SJCRH30 (cell line): Measurements from ENCODE around the gene GH1. TPM values are rescaled to one million over a fixed set of nuclear protein-coding genes. Genes with fewer than 3 reads are reported as not detected.

Source experiments
- DNase-seq, 2 experiments: peaks; one replicate each; pipeline ENCODE4 v3.0.0-alpha.2; 2015 to 2020
- H3K27ac ChIP-seq: fragments of 250-450 bp; sonication (Bioruptor Pico); 2 replicates; pipeline ENCODE4 v1.5.1; 2020; ENCODE audit warnings: mild to moderate bottlenecking, moderate library complexity
- H3K27me3 ChIP-seq: fragments of 250-450 bp; sonication (Bioruptor Pico); 2 replicates; pipeline ENCODE4 v1.5.1; 2020; ENCODE audit warnings: mild to moderate bottlenecking, moderate library complexity
- H3K36me3 ChIP-seq: fragments of 250-450 bp; sonication (Bioruptor Pico); 2 replicates; pipeline ENCODE4 v1.5.1; 2020; ENCODE audit warnings: mild to moderate bottlenecking, moderate library complexity
- H3K4me1 ChIP-seq: fragments of 250-450 bp; sonication (Bioruptor Pico); 2 replicates; pipeline ENCODE4 v1.5.1; 2020; ENCODE audit warnings: mild to moderate bottlenecking, moderate library complexity
- H3K4me3 ChIP-seq: fragments of 250-450 bp; sonication (Bioruptor Pico); 2 replicates; pipeline ENCODE4 v1.5.1; 2020; ENCODE audit warnings: mild to moderate bottlenecking, moderate library complexity
- H3K9me3 ChIP-seq: fragments of 250-450 bp; sonication (Bioruptor Pico); replicated peaks from 2 replicates; pipeline ENCODE4 v1.5.1; 2020; ENCODE audit warnings: mild to moderate bottlenecking, moderate library complexity
- total RNA-seq: library from RNA; depleted of rRNA; stranded (reverse); fragments of >200 nt; shearing (Covaris generic); gene quantifications from 2 replicates; pipeline ENCODE4 v1.2.3, GENCODE V29; 2014

The GH1 gene
- total RNA-seq, 1 experiment from 2014 or later = not detected

DNA sequence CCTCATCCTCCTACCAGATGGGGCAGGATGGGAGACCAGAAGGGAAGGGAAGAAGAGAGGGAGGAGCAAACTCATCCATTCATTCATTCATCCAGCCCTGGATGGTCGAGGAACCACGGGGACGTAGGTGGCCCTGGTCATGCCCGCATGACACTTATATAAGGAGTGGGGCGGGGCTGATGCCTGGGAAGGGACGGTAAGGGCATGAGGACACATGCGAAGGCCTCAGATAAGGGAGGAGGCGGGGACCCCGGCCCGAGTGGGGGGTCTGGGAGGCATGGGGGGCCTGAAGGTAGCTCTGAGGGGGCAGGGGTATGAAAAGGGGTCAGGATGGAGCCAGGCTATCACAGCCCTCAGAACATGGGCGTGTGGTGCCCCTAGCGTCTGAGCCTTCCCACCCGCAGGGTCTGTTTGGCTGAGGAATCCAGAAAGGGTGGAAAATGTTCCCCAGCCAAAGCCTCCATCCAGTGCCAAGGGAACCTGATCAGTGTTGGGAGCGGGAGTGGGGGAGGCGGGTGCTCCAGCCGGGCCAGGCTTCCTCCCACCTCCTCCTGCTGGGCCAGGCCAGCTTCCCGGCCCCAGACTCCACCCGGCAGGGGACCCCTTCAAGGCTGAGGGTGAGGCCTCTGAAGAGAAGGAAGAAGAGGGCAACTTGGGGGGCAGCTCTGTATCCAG, 31.1 kb upstream of the GH1 start:
- DNase-seq = no peak
- H3K36me3 ChIP-seq = no peaks in the 10 kb centered on the region
- no peaks in the 10 kb centered on the region for H3K4me1 ChIP-seq
- H3K27me3 ChIP-seq = no peaks in the 10 kb centered on the region
- H3K9me3 ChIP-seq = no peaks in the 10 kb centered on the region
- no peak overlapping the region for H3K27ac ChIP-seq
- H3K4me3 ChIP-seq = no peak overlapping the region

DNA sequence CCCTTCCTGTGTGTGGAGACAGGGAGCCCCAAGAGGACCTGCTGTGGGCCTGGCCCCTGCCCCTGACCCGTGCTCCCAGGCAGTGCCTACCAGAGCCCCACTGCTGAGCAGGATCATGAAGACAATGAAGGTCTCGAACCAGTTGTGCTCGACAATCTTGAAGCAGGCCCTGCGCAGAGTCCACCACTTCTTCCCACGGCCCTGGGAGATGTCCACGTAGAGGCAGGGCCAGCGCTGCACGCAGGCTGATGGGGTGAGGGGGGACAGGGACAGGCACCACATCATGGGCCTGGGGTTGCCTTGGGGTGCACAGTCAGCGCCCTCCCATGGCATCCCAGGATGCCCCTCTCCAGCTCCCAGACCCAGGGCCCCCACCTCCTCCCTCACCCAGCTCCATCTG, 29.9 kb upstream of the GH1 start:
- Histone ChIP-seq H3K27me3 (no peaks in the 10 kb centered on the region), H3K27ac (no peak overlapping the region), H3K36me3 (no peaks in the 10 kb centered on the region), H3K9me3 (no peaks in the 10 kb centered on the region), H3K4me1 (no peaks in the 10 kb centered on the region), H3K4me3 (no peak overlapping the region)
- no peak for DNase-seq

DNA sequence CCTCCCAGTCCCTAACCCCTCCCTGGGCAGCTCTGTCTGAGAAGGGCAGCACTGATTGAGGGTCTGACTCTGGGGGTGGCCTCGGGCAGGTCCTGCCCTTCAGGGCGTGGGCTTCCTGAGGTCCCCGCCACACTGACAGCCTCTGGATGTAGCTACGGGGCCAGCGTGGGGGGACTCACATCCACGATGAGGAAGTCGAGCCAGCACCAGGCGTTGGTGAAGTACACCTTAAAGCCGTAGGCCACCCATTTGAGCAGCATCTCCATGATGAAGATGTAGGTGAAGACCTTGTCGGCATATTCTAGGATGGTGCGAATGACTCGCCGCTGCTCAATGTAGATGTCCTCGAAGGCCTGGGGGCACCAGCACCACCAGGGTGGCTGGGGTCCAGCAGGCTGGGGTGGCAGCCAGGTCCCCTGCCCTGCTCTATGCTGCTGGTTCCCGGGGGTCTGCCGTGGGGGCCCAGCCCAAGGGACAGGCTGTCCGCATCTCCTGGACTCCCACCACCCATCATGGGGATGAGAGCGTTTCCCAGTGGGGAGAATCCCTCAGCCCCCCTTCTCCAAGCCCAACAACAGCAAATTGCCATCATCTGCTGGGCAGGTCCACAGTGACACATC, 29.2 kb upstream of the GH1 start:
- Histone ChIP-seq H3K27ac (no peak overlapping the region), H3K27me3 (no peaks in the 10 kb centered on the region), H3K4me3 (no peak overlapping the region), H3K9me3 (no peaks in the 10 kb centered on the region), H3K36me3 (no peaks in the 10 kb centered on the region), H3K4me1 (no peaks in the 10 kb centered on the region)
- no peak for DNase-seq

DNA sequence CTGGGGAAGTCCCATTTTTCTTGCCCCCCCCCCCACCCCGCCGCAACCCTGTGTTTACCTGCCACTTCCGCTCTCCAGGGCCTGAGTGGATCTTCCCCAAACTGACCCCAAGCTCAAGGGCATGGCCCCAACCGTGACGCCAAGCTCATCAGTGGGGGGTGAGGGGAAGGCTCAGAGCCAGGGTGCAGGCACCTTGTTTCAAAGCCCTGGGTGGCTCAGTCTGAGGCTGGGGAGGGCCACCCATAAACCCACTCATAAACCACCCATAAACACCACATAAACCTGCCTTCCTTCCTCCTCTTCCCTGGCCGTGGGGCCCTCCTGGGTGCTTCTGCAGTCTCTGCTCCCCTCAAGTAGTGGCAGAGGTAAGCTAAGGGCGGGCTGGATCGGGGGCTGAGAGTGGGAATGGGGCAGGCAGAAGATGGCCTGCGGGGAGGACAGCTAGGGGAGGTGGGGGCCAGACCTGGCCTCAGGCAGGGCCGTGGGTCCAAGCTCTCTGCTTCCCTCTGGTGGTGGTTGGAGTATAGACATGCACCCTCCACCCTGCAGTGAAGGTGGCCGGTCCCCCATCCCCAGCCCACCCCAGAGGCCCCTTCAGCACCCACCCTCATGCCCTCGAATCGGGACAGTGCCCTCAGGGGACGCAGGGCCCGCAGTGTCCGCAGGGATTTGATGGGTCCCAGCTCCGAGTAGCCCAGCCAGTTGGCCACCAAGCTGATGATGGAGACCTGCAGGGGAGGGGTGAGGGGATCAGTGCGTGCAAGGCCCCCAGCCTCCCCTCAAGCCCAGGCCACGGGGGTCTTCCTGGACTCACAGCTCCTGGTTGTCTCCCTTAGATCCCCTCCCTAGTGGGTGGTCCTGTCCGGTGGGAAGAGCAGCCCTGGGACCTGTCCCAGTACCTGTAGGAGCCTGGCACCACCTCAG, 28.1 kb upstream of the GH1 start:
- Histone ChIP-seq H3K27me3 (no peaks in the 10 kb centered on the region), H3K36me3 (no peaks in the 10 kb centered on the region; the same call in 1 of the 2 replicates), H3K4me1 (no peaks in the 10 kb centered on the region), H3K27ac (no peak overlapping the region), H3K9me3 (no peaks in the 10 kb centered on the region), H3K4me3 (no peak overlapping the region)
- DNase-seq = peak; percentile 39 to 67

DNA sequence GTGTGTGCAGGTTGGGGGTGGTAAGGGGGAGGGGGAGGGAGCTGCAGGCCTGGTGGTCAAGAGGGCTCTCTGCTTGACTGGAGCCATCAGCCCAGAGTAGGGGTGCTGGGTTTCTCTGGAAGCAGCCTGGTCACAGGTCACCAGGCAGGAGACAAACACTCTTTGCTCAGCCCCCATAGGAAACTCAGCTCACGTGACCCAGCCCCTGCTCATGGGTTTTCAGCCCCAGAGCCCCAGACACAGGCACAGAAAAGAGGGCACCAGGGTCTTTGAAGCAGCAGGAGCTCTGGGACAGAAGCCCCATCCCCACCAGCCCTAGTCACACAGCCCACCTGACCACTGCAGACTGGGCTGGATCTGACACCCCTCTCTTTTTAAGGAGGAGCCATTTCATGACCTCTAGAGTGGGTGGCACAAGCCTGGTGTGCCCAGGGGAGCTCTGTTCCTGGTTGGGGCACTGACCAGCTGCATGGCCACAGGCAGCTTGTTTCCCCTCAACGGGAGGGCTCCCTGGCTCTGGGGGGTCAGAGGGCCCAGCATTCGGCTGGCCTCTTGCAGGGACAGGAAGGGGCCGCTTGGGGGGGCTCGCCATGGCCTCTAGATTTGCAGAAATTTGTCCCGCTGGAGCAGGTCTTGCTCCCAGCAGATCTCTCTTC, 27.3 kb upstream of the GH1 start:
- Histone ChIP-seq H3K4me3 (no peak overlapping the region), H3K4me1 (no peaks in the 10 kb centered on the region), H3K9me3 (no peaks in the 10 kb centered on the region), H3K27ac (no peak overlapping the region), H3K36me3 (no peaks in the 10 kb centered on the region; the same call in 1 of the 2 replicates), H3K27me3 (no peaks in the 10 kb centered on the region)
- no peak for DNase-seq

DNA sequence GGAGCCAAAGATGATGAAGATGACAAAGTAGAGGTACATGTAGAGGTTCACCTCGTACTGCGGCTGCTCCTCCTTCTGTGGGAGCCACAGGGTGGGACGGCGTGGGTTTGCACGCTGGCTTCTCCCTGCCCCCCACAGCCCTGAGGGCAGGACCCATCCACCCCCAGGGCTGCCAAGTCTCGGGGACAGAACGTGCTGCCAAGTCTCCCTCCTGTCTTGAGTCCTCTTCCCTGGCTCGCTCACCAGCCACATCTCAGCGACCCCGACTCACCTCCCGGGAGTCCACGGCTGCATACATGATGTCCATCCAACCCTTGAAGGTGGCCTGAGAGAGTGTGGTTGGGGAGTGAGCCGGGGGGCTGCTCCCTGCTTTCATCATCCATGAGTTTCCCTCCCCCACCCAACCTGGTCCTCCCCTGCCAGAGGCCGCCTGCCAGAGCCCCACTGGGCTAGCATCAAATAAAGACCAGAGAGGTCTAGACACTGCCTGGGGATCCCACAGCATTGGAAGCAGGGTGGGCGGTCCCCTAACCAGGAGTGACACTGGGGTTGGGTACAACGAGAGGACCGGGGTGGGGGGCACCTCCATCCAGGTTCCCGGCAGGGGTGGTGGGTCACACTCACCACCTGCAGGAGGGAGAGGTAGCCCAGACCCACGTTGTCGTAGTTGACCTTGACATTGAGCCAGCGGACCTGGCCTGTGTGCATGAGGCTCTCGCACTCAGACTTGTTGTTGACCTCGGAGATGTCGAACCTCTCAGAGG, 26.3 kb upstream of the GH1 start:
- DNase-seq = no peak
- H3K9me3 ChIP-seq = no peaks in the 10 kb centered on the region
- H3K4me1 ChIP-seq = no peaks in the 10 kb centered on the region
- H3K36me3 ChIP-seq = no peaks in the 10 kb centered on the region; the same call in 1 of the 2 replicates
- no peak overlapping the region for H3K4me3 ChIP-seq
- no peak overlapping the region for H3K27ac ChIP-seq
- no peaks in the 10 kb centered on the region for H3K27me3 ChIP-seq

DNA sequence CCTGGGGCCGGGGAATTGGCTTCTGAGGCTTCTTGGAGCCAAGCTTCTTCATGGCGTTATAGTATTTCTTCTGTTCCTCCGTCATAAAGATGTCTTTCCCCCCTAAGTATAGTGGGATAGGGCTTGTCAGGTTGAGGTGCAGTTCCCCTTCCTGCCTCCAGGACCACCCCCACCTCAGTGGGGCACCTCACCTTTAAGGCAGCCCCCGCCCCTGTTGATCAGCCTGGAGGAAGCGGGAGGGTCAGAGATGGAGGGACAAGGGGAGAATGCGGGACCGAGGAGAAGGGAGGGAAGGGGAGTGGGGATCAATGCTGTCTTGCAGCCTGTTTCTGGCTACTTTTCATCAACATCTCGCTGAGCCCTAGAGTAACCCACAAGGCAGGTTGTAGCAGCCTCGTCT, 25.1 kb upstream of the GH1 start:
- no peaks in the 10 kb centered on the region for H3K4me1 ChIP-seq
- no peak overlapping the region for H3K27ac ChIP-seq
- H3K36me3 ChIP-seq = no peaks in the 10 kb centered on the region; the same call in 1 of the 2 replicates
- DNase-seq = no peak
- no peak overlapping the region for H3K4me3 ChIP-seq
- no peaks in the 10 kb centered on the region for H3K27me3 ChIP-seq
- no peaks in the 10 kb centered on the region for H3K9me3 ChIP-seq

DNA sequence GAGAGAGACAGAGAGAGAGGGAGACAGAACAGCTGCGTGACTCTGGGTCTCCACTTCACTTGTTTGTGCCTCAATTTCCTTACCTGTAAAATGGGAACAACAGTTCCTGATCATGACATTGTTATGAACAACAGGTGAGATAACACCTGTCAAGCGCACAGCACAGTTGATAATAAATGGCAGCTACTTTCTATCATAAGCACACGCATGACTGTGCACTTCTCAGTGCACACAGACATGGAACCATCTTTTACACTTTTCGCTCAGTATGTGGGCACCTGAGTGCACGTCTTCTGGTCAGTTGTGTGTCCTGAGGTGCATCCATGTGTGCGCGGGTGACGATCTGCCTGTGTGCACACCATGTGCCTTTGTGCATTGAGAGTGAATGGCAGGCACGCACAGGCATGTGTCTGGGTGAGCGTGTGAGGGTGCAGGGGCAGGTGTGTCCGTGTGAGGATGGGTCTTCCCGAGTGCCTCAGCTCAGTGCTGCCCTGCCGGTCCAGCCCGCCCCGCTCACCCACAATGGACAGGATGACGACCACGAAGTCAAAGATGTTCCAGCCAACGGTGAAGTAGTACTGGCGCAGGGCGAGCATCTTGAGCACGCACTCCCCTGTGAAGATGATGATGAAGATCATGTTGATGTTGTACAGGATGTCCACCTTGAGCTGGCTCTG, 23.8 kb upstream of the GH1 start:
- Histone ChIP-seq H3K27ac (no peak overlapping the region), H3K27me3 (no peaks in the 10 kb centered on the region), H3K36me3 (no peaks in the 10 kb centered on the region; the same call in 1 of the 2 replicates), H3K4me1 (no peaks in the 10 kb centered on the region), H3K4me3 (no peak overlapping the region), H3K9me3 (no peaks in the 10 kb centered on the region)
- DNase-seq = no peak

DNA sequence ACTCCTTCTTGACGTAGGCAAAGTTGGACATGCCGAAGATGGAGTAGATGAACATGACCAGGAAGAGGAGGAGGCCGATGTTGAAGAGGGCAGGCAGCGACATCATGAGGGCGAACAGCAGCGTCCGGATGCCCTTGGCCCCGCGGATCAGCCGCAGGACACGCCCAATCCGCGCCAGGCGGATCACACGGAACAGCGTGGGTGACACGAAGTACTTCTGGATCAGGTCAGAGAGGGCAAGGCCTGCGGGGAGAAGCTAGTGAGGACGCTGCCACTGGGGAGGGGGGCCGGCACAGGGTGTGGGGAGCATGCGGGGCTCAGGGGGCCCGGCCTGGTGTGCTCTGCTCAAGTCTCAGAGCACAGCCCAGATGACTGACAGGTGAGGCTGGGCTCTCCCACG, 23.1 kb upstream of the GH1 start:
- H3K4me3 ChIP-seq = no peak overlapping the region
- no peaks in the 10 kb centered on the region for H3K27me3 ChIP-seq
- H3K9me3 ChIP-seq = no peaks in the 10 kb centered on the region
- H3K36me3 ChIP-seq = no peaks in the 10 kb centered on the region; the same call in 1 of the 2 replicates
- DNase-seq = no peak
- no peak overlapping the region for H3K27ac ChIP-seq
- no peaks in the 10 kb centered on the region for H3K4me1 ChIP-seq

DNA sequence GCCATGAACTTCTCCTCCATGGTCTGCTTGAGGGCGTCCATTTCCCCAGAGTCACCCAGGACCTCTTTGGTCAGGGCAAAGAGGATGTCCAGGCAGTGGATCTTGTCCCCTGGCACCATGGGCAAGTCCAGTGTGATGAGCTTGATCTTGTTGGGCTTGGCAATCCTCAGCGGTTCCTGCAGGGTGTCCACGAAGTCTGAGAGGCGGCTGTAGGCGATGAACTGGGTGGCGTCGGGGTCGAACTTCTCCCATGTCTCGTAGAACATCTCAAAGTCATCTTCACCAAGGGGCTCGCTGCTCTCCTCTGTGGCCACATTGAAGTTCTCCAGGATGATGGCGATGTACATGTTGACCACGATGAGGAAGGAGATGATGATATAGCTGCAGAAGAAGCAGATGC, 22.5 kb upstream of the GH1 start:
- Histone ChIP-seq H3K4me3 (no peak overlapping the region), H3K27me3 (no peaks in the 10 kb centered on the region), H3K9me3 (no peaks in the 10 kb centered on the region), H3K4me1 (no peaks in the 10 kb centered on the region), H3K36me3 (no peaks in the 10 kb centered on the region; the same call in 1 of the 2 replicates), H3K27ac (no peak overlapping the region)
- DNase-seq = no peak

DNA sequence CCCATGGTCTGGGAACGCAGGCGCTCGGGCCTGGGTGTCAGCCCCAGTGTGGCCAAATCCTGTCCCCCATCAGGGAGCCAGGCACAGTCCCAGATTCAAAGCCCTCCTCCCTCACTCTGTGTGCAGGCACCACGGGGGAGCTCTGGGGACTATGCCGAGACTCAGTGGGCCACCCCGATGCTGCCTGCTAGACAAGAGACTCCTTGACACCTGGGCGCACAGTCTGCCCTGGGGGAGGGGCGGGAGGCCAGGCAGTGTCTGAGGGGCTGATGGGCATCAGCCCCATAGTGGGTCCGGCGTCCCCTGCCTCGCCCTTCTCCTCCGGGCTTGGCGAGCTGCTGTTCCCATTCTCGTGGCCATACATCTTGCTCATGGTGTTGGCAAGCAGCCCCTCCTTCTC, 21.9 kb upstream of the GH1 start:
- no peak for DNase-seq
- H3K36me3 ChIP-seq = no peaks in the 10 kb centered on the region; the same call in 1 of the 2 replicates
- H3K4me3 ChIP-seq = no peak overlapping the region
- no peaks in the 10 kb centered on the region for H3K27me3 ChIP-seq
- H3K9me3 ChIP-seq = no peaks in the 10 kb centered on the region
- no peak overlapping the region for H3K27ac ChIP-seq
- no peaks in the 10 kb centered on the region for H3K4me1 ChIP-seq

DNA sequence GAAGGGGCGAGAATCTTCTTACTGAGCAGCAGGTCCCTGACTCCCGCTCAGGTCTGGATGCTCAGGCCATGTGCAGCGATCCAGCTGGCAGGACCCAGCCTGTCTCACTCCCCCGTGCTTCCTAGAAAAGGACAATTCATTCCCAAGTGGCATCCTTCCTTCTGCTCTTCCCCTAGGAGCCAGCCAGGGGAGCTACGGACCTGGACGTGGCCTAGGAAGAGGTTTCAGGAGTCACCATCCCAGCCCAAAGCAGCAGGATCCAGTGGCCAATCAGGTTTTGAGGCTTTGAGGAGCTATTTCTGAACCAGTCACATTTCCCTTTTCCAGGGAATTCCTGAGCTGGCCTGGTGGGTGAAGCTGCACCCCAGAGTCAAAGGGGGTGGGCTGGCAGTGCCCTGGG, 21.2 kb upstream of the GH1 start:
- no peaks in the 10 kb centered on the region for H3K27me3 ChIP-seq
- H3K36me3 ChIP-seq = no peaks in the 10 kb centered on the region; the same call in 1 of the 2 replicates
- no peaks in the 10 kb centered on the region for H3K4me1 ChIP-seq
- no peak for DNase-seq
- no peak overlapping the region for H3K4me3 ChIP-seq
- no peak overlapping the region for H3K27ac ChIP-seq
- no peaks in the 10 kb centered on the region for H3K9me3 ChIP-seq

DNA sequence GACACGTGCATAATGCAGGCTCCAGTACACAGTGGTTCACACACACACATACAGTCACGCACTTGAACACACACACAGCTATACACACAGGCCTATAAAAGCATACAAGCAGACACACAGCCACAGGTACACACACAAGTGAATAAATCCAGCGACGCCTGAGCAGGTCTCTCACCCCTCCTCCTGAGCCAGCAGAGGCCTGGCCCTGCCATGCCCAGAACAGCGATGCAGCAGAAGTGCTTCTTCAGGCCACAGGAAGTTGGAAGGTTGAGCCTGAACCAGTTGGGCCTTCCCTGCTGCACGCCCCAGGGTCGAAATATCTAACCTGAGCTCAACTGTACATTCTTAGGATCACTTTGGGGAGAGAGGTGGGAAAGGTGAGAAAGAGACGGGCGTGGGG, 20.8 kb upstream of the GH1 start:
- no peaks in the 10 kb centered on the region for H3K4me1 ChIP-seq
- no peaks in the 10 kb centered on the region for H3K27me3 ChIP-seq
- no peaks in the 10 kb centered on the region for H3K9me3 ChIP-seq
- DNase-seq = no peak
- no peak overlapping the region for H3K27ac ChIP-seq
- H3K4me3 ChIP-seq = no peak overlapping the region
- no peaks in the 10 kb centered on the region; the same call in 1 of the 2 replicates for H3K36me3 ChIP-seq

DNA sequence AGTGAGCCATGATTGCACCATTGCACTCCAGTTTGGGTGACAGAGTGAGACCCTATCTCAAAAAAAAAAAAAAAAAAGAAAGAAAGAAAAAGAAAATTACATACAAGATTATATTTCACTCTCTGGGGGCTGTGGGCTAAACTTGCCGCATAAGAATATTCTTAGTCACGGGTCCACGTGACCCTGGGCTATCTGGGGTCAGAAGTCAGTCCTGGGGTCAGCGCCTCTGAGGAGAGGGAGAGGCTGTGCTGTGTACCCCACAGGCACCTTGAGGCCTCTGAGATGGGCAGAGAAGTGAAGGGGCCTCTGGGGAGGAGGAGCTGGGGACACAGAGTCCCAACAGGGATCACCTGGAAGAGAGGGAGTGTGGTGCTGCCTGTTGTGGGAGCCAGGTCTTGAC, 19.3 kb upstream of the GH1 start:
- H3K4me1 ChIP-seq = no peaks in the 10 kb centered on the region
- H3K27ac ChIP-seq = no peak overlapping the region
- no peak overlapping the region for H3K4me3 ChIP-seq
- H3K27me3 ChIP-seq = no peaks in the 10 kb centered on the region
- no peaks in the 10 kb centered on the region for H3K9me3 ChIP-seq
- H3K36me3 ChIP-seq = no peaks in the 10 kb centered on the region; the same call in 1 of the 2 replicates
- no peak for DNase-seq
